GM18907 (cell line): ENCODE results near the gene HP.
A peak's percentile ranks its signal among the peaks of the same experiment; 100 is the strongest.
"Not testable (repeated sequence)": the region's sequence is repeated elsewhere in the genome, so short reads cannot be mapped to it uniquely, and the experiment has no call there.

Experiments used
- ATAC-seq: cut with Tn5 transposase; IDR thresholded peaks from one replicate; pipeline ENCODE4 v1.9.1; 2021; ENCODE audit warnings: mild to moderate bottlenecking, moderate library complexity; ENCODE audit not compliant: unreplicated experiment

Gene HP

GRCh38 chr16:72054254-72054847, at the start of gene HP:
TSS of gene HP (plus strand) at chr16:72054505. CDS start at chr16:72054653, 148 bp downstream.
- ATAC-seq, result not testable (repeated sequence)

- ATAC-seq, result not testable (repeated sequence)
Measured at GRCh38 chr16:72008065-72008423, 46.3 kb upstream of the HP start.

GRCh38 chr16:72008424-72009216, 45.7 kb upstream of the HP start, which contains the start of gene DHODH:
TSS of gene DHODH (plus strand) at chr16:72008744. CDS start at chr16:72008765, 21 bp downstream.
- ATAC-seq, result peak; percentile 99

- ATAC-seq, result no peak
Measured at GRCh38 chr16:72009779-72010178, 44.5 kb upstream of the HP start.

GRCh38 chr16:72012607-72013006, 41.7 kb upstream of the HP start:
- ATAC-seq, result no peak

GRCh38 chr16:72013389-72013788, 40.9 kb upstream of the HP start:
- no peak for ATAC-seq

DNA sequence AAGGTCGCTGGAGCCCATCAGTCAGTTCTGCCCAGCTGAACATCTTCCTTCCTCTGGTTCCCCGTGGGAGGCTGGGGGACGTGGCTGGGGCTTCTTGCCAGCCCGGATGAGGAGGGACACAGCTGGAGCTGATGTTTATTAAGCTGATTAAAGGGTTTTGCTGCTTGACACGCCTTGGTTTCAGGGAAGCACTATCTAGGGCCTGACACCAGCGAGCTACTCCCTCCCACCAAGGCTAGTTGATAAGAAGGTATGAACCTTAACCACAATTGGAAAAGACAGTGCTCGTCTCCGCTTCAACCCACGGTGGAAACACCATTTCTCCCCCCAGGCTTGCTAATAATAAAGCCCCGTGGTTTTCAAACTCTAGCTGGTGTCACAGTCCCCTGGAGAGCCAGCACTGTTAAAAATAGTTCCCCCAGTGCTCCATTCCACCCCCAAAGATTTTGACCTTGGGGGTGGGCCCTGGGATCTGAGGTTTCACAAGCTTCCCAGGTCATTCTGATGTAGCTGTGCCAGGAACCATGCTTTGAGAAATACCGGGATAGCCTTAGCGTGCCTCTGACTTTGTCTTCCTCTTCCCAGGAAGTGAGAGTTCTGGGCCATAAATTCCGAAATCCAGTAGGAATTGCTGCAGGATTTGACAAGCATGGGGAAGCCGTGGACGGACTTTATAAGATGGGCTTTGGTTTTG, 40.3 kb upstream of the HP start:
- ATAC-seq, result no peak

DNA sequence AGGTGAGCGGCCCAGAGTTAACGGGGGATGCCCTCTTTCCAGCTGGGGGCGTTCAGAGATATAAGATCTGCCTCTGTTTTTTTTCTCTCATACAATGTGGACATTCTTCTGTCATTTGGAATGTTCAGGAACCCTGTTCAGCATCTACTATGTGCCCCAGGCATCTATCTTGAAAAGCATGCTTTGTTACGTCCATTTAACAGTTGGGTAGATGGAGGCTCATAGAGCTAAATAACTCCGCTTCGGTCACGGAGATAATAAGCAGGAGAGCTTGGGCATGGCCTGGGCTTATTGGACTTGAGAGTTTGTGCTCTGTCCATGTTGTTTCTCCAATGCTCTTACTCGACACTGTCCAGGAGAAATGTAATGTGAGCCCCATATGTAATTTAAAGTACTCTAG, 39.6 kb upstream of the HP start:
- ATAC-seq, result no peak

DNA sequence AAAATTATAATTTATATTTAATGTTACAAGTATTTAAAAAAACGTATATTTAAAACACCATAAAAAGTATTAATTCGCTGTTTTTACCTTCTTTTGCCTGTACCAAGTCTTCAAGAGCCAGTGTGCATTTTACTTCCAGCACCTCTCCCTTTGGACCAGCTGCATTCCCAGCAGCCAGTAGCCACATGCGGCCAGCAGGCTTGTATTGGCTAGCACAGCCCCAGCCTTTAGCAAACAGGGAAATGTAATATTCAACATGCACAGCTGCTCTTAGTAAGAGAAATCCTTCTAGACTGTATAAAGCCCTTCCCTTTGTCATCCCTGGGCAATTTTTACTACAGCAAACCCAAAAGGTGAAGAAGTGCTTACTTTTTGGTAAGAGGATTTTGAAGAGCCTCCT, 39.2 kb upstream of the HP start:
- ATAC-seq, result no peak

DNA sequence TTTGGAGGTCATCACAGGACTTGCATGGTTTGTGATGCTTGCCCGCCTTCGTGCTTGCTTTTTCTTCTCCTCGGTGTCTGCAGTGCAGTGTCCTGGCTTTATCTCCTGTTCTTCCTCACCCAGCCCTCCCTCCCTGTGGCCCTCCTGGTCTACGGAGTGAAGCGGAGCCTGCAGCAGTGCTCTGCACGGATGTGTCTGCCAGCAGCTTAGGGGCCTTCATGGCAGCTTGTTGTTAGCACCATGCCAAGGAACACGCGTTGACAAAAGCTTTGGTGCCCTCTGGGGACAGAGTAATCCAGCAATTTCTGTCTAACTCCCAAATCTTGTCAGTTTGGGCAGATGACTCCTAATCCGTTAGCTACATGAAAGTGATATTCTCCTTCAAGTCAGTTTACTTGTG, 35.8 kb upstream of the HP start:
- no peak for ATAC-seq

- ATAC-seq, result no peak
Measured at GRCh38 chr16:72021043-72021442, 33.3 kb upstream of the HP start.

DNA sequence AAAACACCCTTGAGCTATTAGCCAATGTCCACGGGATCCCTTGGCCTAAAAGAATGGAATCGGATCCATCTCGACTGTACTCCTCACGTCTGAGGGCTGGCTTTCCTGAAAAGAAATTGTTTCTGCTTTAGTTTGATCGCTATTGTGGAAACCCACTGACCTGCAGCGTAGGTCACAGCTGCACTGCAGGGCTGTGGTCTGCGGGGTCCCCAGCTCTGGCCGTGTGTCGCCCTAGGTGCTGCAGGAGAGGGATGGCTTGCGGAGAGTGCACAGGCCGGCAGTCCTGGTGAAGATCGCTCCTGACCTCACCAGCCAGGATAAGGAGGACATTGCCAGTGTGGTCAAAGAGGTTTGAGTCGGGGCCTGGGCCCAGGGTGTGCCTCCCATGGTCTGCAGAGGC, 32.2 kb upstream of the HP start:
- ATAC-seq, result no peak

DNA sequence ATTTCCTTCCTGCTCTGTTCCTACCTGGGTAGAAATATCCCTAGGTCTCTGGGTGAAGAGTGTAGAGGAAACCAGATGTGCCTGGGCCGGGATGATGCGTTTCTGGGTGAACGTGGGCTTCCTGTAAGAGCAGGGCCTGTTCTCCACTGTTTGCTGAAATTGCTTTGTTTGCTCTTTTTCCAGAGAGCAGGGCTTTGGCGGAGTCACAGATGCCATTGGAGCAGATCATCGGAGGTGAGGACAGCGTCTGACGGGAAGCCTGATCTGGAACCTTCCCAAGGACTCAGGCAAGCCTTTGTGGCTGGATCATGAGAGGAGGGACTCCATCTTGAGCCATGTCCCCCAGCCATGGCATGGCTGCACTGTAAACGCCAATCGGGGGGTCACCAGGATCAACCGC, 30.3 kb upstream of the HP start:
- no peak for ATAC-seq

DNA sequence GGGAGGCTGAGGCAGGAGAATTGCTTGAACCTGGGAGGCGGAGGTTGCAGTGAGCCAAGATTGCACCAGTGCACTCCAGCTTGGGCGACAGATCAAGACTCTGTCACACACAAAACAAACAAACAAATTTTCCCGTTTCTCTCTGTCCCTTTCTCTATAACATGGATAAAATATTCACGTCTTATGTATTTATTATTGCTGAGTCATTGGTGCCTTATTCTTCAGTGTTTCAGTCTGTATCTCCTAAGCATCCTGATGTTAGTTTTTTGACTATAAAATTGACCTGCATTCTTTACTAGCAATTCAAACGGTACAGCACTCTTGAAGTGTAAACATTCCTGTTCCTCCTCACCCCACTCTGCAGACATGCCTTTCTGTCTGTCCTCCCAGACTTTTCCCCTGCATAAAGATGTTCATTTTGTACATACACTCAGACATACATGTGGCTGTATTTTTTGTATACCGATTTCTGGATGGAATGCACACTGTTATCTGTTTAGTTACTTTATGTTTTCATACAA, 29.4 kb upstream of the HP start:
- ATAC-seq, result no peak

- ATAC-seq, result no peak
Measured at GRCh38 chr16:72025404-72026114, 28.7 kb upstream of the HP start.

DNA sequence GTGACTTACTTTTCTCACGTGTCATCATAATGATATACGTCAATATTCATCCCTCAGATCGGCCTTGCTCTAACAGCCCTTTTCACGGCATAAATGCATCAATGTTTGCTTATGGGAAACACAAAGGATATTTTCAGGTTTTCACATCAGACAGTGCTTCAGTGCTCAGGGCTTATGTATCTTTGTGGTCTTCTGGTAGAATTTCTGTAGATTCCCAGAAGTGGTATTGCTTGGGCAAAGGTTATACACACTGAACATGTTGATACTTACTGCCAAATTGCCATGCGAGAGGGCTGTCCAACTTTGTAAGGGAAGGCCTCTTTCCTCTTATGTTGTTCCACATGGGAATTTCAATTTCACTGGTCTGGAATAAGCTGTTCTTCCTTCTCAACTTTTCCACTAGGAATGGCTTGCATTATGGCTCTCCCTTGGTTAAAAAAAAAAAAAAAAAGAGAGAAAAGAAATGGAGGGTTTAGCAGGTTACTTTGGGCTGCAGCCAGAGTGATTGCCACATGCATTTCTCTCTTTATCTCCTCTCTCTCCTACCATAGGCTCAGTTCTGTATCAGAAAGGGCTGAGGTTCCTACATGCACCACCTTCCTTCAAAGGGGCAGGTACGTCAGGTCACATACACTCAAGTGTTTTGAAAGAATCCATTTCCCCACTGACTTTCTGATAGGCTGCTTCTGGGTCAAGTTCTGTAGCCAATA, 26.5 kb upstream of the HP start:
- ATAC-seq, result no peak

DNA sequence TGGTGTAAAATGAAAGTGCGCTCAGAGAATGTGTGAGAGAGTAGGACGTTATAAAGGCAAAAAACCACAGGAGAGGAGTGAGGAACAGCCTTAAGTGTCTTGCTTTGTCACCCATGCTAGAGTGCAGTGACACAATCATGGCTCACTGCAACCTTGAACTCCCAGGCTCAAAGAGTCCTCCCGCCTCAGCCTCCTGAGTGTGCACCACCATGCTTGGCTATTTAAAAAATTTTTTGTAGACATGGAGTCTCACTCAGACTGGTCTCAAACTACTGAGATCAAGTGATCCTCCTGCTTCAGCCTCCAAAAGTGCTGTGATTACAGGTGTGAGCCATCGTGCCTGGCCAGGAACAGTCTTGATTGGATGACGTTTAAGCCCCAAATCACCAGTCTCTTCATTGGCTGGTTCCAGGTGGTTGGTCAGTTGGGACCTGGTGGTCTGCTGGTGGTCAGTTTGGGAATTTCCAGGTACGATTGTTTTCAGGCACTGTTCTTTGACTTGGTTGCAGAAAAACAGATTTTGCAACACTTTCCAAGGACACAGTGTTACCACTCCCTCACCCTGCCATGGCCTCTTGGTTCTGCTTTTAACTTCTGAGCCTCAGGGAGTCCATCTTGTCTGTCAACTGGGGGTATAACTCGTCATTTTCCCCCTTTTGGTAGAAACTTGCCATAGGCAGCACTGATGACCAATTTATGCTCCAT, 24.6 kb upstream of the HP start:
- ATAC-seq, result no peak

DNA sequence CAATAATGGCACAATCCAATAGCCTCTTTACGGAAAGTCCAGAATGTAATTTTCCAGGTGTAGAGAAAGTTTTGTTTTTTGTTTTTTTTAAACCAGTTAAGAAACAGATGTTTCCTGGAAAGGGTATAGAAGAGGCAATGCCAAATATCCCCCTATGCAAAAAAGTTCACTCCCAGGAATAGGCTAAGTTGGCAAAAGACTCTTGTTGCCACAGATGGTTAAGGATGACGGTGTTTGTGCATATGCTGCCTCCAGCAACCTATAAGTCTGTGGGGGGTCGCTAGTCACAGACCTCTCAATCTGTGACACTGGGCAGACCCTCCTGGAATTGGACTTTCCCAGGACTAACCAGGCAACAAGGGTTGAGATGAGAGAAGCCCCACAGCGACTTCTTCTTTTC, 20.9 kb upstream of the HP start:
- ATAC-seq, result no peak

DNA sequence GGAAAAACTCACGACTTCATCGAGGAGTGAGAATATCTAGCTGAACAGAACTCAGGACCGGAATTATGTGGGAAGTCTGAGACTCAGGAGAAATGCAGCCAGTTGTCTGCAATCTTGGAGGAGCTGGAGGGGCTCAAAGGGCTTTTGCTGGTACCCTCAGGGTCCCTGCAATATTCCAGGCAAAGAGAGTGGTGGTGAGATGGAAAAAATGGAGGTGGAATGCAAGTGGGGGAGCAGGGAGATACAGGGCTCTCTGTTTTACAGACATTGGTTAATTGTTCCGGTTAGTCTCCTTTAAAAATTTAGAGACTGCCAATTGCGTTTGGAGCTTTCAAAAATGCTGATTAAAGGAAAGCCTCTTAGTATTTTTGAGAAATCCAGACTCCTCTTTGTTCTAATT, 18.2 kb upstream of the HP start:
- no peak for ATAC-seq

- ATAC-seq, result no peak
Measured at GRCh38 chr16:72042157-72042660, 12.1 kb upstream of the HP start.
